Vagina (tissue), 2 donors: ENCODE measurements around the gene AVPR1A. TPM values are rescaled to one million over a fixed set of nuclear protein-coding genes. Genes with fewer than 3 reads are reported as not detected.
"Not testable (repeated sequence)": the region's sequence is repeated elsewhere in the genome, so short reads cannot be mapped to it uniquely, and the experiment has no call there.

Experiments
- DNase-seq, 2 donors: peaks; one replicate each; pipeline ENCODE4 v3.0.0-alpha.2; 2017; ENCODE audit errors: extremely low spot score in 2 of 2
- H3K27ac ChIP-seq: fragments of 200-600 bp; sonication (generic); one replicate; pipeline ENCODE4 v1.5.1; 2019
- H3K27me3 ChIP-seq: fragments of 200-600 bp; sonication (generic); one replicate; pipeline ENCODE4 v1.5.1; 2019
- H3K36me3 ChIP-seq, 2 donors: fragments of 200-600 bp; sonication (generic); one replicate each; pipeline ENCODE4 v1.5.1; 2017 to 2019
- H3K4me1 ChIP-seq: fragments of 200-600 bp; sonication (generic); one replicate; pipeline ENCODE4 v1.5.1; 2019
- H3K4me3 ChIP-seq, 2 donors: fragments of 200-600 bp; sonication (generic); 1 replicate in 1 of 2; 2 replicates in 1 of 2; pipeline ENCODE4 v1.5.1; 2016 to 2019
- H3K9me3 ChIP-seq: fragments of 200-600 bp; sonication (generic); one replicate; pipeline ENCODE4 v1.5.1; 2019
- CTCF ChIP-seq, 3 experiments: fragments of 450-650 bp in 2 of 3; fragments of 200-600 bp in 1 of 3; sonication (generic) in 1 of 3; IDR thresholded peaks; one replicate each; pipeline ENCODE4 v1.5.1; 2017 to 2019; ENCODE audit warnings: antibody characterized with exemption in 3 of 3, mild to moderate bottlenecking in 2 of 3, moderate library complexity in 2 of 3
- POLR2A ChIP-seq, 2 donors: fragments of 450-650 bp; IDR thresholded peaks; one replicate each; pipeline ENCODE4 v1.6.1; 2017; ENCODE audit warnings: antibody characterized with exemption in 2 of 2, mild to moderate bottlenecking in 2 of 2, moderate library complexity in 2 of 2
- POLR2AphosphoS5 ChIP-seq, 2 donors: sonication (generic); formaldehyde crosslinking; IDR thresholded peaks; one replicate each; pipeline ENCODE4 v1.9.0; 2017; ENCODE audit warnings: antibody characterized with exemption in 2 of 2, mild to moderate bottlenecking in 2 of 2, low read depth in 1 of 2; ENCODE audit not compliant: insufficient read depth in 1 of 2
- intact Hi-C: fragments of 100-400 bp; cut with DNase I; formaldehyde crosslinking; loops from one replicate; pipeline ENCODE4 v1.15.1; 2023
- total RNA-seq: library from RNA; depleted of rRNA; stranded (reverse); fragments of >200 nt; gene quantifications from one replicate; pipeline ENCODE4 v1.2.3, GENCODE V29; 2016

The AVPR1A gene
- 9.8 TPM for total RNA-seq

- peak within 1 kb of the TSS; percentile 69 for H3K27ac ChIP-seq
- DNase-seq = no peak
- no peaks in the 10 kb centered on the region for H3K27me3 ChIP-seq
- peak within 1 kb of the TSS; percentile 47 to 54 for H3K4me3 ChIP-seq
- no peaks in the 10 kb centered on the region for H3K36me3 ChIP-seq
- H3K9me3 ChIP-seq = no peaks in the 10 kb centered on the region
- intact Hi-C loops = no loop called here
- TF ChIP-seq POLR2A (IDR thresholded peaks at IDR 0.05) = peak in 1 of 2 donors; percentile 20
- peak in 1 of 2 donors; percentile 54 for TF ChIP-seq POLR2AphosphoS5 (IDR thresholded peaks at IDR 0.05; ENCODE audit: insufficient read depth in 1 of 2, low read depth in 1 of 2)
- no peak for TF ChIP-seq CTCF (IDR thresholded peaks at IDR 0.05)
- peaks cover 12% of the 10 kb centered on the region for H3K4me1 ChIP-seq
These were observed at the start of gene AVPR1A for GRCh38 chr12:63150713-63151622. AVPR1A (minus strand) TSS chr12:63151201; CDS start chr12:63150836, 365 bp downstream.

- Histone ChIP-seq H3K9me3 (no peaks in the 10 kb centered on the region), H3K4me3 (no peak overlapping the region), H3K27me3 (no peaks in the 10 kb centered on the region), H3K4me1 (no peaks in the 10 kb centered on the region), H3K36me3 (no peaks in the 10 kb centered on the region), H3K27ac (no peak overlapping the region)
- DNase-seq = no peak
- TF ChIP-seq CTCF (IDR thresholded peaks at IDR 0.05) (no peak), POLR2A (IDR thresholded peaks at IDR 0.05) (no peak), POLR2AphosphoS5 (IDR thresholded peaks at IDR 0.05; ENCODE audit: insufficient read depth in 1 of 2, low read depth in 1 of 2) (no peak)
- intact Hi-C loops = no loop called here
These were observed 45.2 kb upstream of the AVPR1A start for GRCh38 chr12:63196168-63196567.

GRCh38 chr12:63179224-63179623, 28.2 kb upstream of the AVPR1A start:
- Histone ChIP-seq H3K4me1 (no peaks in the 10 kb centered on the region), H3K4me3 (no peak overlapping the region), H3K27me3 (no peaks in the 10 kb centered on the region), H3K9me3 (peaks cover 5% of the 10 kb centered on the region), H3K36me3 (no peaks in the 10 kb centered on the region), H3K27ac (no peak overlapping the region)
- DNase-seq = no peak
- no peak for TF ChIP-seq POLR2A (IDR thresholded peaks at IDR 0.05)
- TF ChIP-seq CTCF (IDR thresholded peaks at IDR 0.05) = no peak
- no peak for TF ChIP-seq POLR2AphosphoS5 (IDR thresholded peaks at IDR 0.05; ENCODE audit: insufficient read depth in 1 of 2, low read depth in 1 of 2)
- intact Hi-C loops = no loop called here

- H3K27ac ChIP-seq = no peak overlapping the region
- H3K36me3 ChIP-seq = no peaks in the 10 kb centered on the region
- H3K9me3 ChIP-seq = no peaks in the 10 kb centered on the region
- DNase-seq = no peak
- H3K4me1 ChIP-seq = no peaks in the 10 kb centered on the region
- no peak for TF ChIP-seq CTCF (IDR thresholded peaks at IDR 0.05)
- no peak for TF ChIP-seq POLR2AphosphoS5 (IDR thresholded peaks at IDR 0.05; ENCODE audit: insufficient read depth in 1 of 2, low read depth in 1 of 2)
- no peak for TF ChIP-seq POLR2A (IDR thresholded peaks at IDR 0.05)
- H3K27me3 ChIP-seq = no peaks in the 10 kb centered on the region
- no peak overlapping the region for H3K4me3 ChIP-seq
- intact Hi-C loops = no loop called here
These were observed 19.3 kb upstream of the AVPR1A start for GRCh38 chr12:63170321-63170720.

GRCh38 chr12:63167741-63168140, 16.7 kb upstream of the AVPR1A start:
- H3K36me3 ChIP-seq, H3K4me1 ChIP-seq, H3K27me3 ChIP-seq, H3K9me3 ChIP-seq, H3K4me3 ChIP-seq, H3K27ac ChIP-seq, DNase-seq, intact Hi-C loops: not testable (repeated sequence)
